ENCODE data around the gene NFIC.
"Not testable (repeated sequence)": the region's sequence is repeated elsewhere in the genome, so short reads cannot be mapped to it uniquely, and the experiment has no call there.

The NFIC gene

GRCh38 chr19:3389446-3389778, 23.0 kb downstream of the NFIC start:
- no peak for TF ChIP-seq JUND (IDR thresholded peaks at IDR 0.05; ENCODE audit: low read depth)
- in situ Hi-C loops (cut with HindIII; ENCODE audit: low pct_unique_long_range_greater_than_20kb, low sequenced_read_pairs), result no loop called here
- DNase-seq (ENCODE audit: low read depth in 1 of 2, low spot score in 1 of 2), result no peak

DNA sequence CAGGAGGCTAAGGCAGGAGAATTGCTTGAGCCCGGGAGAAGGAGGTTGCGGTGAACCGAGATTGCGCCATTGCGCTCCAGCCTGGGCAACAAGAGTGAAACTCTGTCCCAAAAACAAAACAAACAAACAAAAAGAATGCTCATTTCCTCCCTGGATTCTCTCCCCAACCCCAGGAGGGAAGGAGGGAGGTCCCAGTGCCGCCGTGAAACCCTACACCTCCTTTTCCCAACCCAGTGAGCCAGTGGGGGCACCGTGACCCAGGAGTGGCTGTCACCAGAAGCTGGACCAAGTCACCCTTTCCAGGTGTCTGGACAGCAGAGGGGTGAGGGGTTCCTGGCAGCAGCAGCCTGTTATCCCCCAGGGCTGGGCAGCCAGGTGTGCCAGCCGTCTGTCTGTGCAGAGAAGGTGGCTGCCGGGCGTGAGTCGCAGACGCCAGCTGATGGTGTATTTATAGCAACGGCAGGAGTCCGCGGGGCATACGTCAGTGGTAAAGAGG, 23.5 kb downstream of the NFIC start:
- in situ Hi-C loops (cut with HindIII; ENCODE audit: low pct_unique_long_range_greater_than_20kb, low sequenced_read_pairs), result no loop called here
- TF ChIP-seq JUND (IDR thresholded peaks at IDR 0.05; ENCODE audit: low read depth), result no peak

DNA sequence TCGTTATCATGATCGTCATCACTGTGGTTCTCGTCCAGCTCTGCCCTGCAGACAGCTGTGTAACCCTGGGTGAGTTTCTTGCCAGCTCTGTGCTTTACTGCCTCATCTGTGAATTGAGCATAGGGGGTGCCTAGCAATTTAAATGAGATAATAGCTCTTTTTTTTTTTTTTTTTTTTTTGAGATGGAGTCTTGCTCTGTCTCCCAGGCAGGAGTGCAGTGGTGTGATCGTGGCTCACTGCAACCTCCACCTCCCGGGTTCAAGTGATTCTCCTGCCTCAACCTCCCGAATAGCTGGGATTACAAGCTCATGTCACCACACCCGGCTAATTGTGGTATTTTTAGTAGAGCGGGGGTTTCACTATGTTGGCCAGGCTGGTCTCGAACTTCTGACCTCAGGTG, 25.5 kb downstream of the NFIC start:
- in situ Hi-C loops (cut with HindIII; ENCODE audit: low pct_unique_long_range_greater_than_20kb, low sequenced_read_pairs); DNase-seq (ENCODE audit: low read depth in 1 of 2, low spot score in 1 of 2): not testable (repeated sequence)

More for the DNA sequence above, 23.5 kb downstream of the NFIC start:
- DNase-seq (ENCODE audit: low read depth in 1 of 2, low spot score in 1 of 2), result peak in 1 of 2 experiments; percentile 93

DNA sequence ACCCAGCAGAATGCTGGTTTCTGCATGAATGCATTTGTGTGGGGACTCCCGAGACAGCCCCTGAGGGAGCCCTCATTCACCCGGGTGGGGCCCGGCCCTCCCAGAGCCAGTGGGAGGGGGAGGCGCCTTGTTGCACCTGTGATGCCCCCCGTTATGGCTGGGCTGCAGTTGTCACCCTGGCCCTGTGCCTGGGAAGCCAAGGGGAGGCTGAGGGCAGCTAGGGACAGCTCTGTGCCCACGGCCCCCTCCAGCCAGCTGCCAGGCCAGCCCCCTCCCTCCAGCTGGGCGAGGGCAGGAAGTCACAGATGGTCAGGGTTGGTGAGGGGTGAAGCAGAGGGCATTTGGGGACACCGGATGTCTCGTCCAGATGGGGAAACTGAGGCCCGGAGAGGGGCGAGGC, 26.1 kb downstream of the NFIC start:
- in situ Hi-C loops (cut with HindIII; ENCODE audit: low pct_unique_long_range_greater_than_20kb, low sequenced_read_pairs), result no loop called here
- no peak for DNase-seq (ENCODE audit: low read depth in 1 of 2, low spot score in 1 of 2)
- no peak for TF ChIP-seq JUND (IDR thresholded peaks at IDR 0.05; ENCODE audit: low read depth)

GRCh38 chr19:3396881-3397265, 30.5 kb downstream of the NFIC start:
- in situ Hi-C loops (cut with HindIII; ENCODE audit: low pct_unique_long_range_greater_than_20kb, low sequenced_read_pairs), result no loop called here
- DNase-seq (ENCODE audit: low read depth in 1 of 2, low spot score in 1 of 2), result no peak
- no peak for TF ChIP-seq JUND (IDR thresholded peaks at IDR 0.05; ENCODE audit: low read depth)

- TF ChIP-seq JUND (IDR thresholded peaks at IDR 0.05; ENCODE audit: low read depth), result no peak
- peak in 1 of 2 experiments; percentile 39 for DNase-seq (ENCODE audit: low read depth in 1 of 2, low spot score in 1 of 2)
- in situ Hi-C loops (cut with HindIII; ENCODE audit: low pct_unique_long_range_greater_than_20kb, low sequenced_read_pairs), result no loop called here
These were observed 31.1 kb downstream of the NFIC start for GRCh38 chr19:3397266-3398022.

DNA sequence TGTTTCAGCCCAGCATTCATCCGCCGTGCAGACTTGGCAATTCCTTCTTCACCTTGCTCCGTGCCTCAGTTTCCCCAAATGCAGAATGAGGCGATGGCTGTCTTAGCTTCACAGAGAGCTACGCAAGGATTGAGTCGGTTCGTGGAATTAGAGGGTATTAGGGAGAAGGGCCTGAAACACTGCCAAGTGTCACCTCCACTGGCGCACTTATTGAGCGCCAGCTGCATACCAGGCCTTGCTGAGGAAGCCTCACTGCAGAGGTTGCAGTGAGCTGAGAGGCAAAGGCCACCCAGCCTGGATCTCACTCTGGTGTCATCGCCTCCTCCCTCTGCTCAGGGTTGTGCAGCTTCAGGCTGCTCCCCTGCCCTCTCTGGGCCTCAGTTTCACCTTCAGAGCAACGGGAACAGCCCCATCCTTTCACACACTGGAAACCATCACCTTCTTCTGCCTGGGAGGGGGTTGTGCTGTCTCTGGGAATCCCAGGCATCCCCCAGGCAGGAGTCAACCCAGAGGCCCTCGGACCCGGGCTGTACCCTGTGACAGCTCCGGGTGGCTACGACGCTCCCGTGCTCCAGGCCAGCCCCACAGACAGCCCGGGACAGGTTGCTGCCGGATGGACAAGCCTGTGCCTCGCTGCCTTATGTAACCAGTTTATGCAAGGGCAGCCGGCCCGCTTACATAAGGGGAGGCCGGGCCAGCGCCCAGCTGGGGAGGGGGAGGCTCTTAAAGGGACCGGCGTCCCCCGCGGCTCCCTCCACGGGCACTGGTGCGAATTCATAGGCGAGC, 31.9 kb downstream of the NFIC start:
- no peak for TF ChIP-seq JUND (IDR thresholded peaks at IDR 0.05; ENCODE audit: low read depth)
- in situ Hi-C loops (cut with HindIII; ENCODE audit: low pct_unique_long_range_greater_than_20kb, low sequenced_read_pairs), result no loop called here
- DNase-seq (ENCODE audit: low read depth in 1 of 2, low spot score in 1 of 2), result peak in 1 of 2 experiments; percentile 52

GRCh38 chr19:3398900-3399278, 32.5 kb downstream of the NFIC start:
- in situ Hi-C loops (cut with HindIII; ENCODE audit: low pct_unique_long_range_greater_than_20kb, low sequenced_read_pairs), result no loop called here
- DNase-seq (ENCODE audit: low read depth in 1 of 2, low spot score in 1 of 2), result no peak
- TF ChIP-seq JUND (IDR thresholded peaks at IDR 0.05; ENCODE audit: low read depth), result no peak

DNA sequence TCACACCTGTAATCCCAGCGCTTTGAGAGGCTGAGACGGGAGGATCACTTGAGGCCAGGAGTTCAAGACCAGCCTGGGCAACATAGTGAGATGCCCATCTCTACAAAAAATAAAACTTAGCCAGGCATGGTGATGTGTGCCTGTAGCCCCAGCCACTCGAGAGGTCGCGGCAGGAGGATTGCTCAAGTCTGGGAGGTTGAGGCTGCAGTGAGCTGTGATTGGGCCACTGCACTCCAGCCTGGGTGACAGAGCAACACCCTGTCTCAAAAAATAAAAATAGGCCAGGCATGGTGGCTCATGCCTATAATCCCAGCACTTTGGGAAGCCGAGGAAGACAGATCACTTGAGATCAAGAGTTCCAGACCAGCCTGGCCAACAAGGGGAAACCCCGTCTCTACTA, 32.9 kb downstream of the NFIC start:
- in situ Hi-C loops (cut with HindIII; ENCODE audit: low pct_unique_long_range_greater_than_20kb, low sequenced_read_pairs); DNase-seq (ENCODE audit: low read depth in 1 of 2, low spot score in 1 of 2): not testable (repeated sequence)

- TF ChIP-seq JUND (IDR thresholded peaks at IDR 0.05; ENCODE audit: low read depth), result no peak
- in situ Hi-C loops (cut with HindIII; ENCODE audit: low pct_unique_long_range_greater_than_20kb, low sequenced_read_pairs), result no loop called here
- DNase-seq (ENCODE audit: low read depth in 1 of 2, low spot score in 1 of 2), result no peak
These were observed 34.8 kb downstream of the NFIC start for GRCh38 chr19:3401004-3401768.

DNA sequence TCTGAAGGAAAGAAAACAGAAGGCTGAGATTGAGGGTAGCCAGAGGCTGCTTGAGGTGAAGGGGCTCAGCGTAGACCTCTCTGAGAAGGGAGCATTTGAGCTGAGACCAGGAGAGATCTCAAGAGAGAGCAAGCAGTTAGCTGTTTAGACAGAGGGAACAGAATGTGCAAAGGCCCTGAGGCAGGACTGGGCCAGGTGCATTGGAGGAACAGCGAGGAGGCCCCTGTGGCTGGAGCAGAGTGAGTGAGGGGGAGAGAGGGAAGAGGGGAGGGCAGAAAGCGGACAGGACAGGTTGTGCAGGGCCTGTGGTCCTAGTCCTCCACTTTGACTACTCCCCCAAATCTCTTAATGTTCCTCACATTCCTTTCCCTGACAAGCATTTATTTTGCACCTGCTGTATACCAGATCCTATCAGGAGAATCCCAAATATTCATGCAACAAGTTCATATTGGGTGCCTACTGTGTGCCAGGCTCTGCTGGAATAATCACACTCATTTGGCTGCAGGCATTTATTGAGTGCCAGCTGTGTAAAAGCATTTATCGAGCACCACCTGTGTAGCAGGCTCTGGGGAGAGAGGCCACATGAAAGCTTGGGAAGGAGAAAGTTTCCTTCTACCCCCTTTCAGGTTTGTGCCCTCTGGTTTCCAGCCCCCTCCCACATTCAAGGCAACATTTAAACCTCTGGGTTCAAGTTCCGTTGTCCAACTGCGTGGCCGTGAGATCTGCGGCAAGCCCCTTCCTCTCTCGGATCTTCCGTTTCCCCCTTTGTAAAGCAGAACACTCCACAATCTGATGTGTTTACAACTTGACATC, 36.5 kb downstream of the NFIC start:
- DNase-seq (ENCODE audit: low read depth in 1 of 2, low spot score in 1 of 2), result no peak
- in situ Hi-C loops (cut with HindIII; ENCODE audit: low pct_unique_long_range_greater_than_20kb, low sequenced_read_pairs), result no loop called here
- no peak for TF ChIP-seq JUND (IDR thresholded peaks at IDR 0.05; ENCODE audit: low read depth)
